IPS DF 4.7 (cell line): Measurements from ENCODE around the gene CRLF1.

Experiments
- DNase-seq: peaks from one replicate; pipeline ENCODE4 v3.0.0-alpha.2; 2013; ENCODE audit warnings: low spot score; ENCODE audit errors: extremely low read depth

CRLF1 gene

DNA sequence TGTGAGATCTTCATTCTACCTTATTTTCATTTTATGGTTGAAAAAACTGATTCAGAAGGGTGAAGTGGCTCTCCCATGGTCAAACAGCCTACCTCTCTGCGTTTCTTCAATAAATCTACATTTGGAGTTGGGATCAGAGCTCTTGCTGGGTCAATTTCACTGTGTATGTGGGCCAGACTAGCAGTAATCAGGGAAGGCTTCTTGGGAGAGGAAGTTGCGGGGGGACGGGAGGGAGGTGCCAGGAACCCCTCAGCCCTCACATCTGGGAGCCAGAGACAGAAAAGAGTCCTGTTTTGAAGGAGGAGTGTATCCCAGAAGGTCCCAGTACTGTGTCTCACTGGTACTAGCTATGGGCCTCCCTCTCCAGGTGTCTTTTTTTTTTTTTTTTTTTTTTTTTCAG is 48.0 kb downstream of the CRLF1 start:
- no peak for DNase-seq

DNA sequence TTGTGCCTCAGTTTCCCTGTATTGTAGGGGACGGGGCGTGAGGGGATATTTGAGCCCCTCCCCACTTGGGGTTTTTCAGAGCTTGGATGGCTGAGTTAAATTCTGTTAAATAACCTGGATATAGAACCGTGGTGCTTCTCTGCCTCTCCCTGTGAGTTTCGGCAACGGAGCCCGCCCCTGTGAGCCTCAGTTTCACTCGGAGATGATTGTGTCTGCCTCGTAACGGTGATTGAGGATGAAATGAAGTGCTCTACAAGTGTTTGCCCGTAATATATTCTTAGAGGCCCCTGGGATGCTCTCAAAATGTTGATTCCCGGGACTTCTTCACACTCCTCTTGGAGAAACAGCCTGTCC is 48.4 kb downstream of the CRLF1 start:
- no peak for DNase-seq

DNA sequence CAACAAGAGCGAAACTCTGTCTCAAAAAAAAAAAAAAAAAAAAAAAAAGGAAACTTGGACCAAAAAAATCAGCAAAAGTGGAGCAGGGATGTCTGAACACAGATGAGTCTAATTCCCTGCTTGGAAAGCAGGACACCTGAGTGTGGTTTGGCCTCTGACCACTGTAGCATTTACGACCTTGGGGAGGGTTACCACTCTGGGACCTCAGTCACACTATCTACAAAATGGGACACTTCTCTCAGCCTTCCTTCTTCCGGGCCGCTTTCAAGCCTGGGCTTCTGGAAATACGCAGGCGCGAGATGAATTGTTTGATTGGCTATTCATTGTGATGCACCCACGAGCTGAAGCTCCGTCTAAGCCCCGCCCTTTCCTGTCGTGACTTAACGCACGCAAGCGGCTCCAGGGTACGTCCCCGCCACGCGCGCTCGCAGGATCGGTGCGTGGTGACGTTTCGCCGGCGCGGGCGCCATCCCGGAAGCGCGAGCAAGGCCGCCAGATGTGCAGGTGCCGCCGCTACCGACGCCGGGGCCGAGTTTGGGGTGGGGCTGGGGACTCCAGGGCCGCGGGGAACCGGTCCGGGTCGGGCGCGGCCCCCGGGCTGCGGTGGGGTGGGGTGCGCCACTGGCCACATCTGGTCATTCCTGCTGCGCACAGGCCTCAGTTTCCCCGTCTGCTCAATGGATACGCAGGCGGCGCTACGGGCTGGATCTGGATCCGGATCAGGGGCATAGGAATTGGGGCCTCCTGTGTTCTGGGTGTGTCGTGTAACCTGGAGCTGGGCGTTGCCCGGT is 49.0 kb downstream of the CRLF1 start, which contains the start of gene KXD1:
Gene KXD1 (plus strand): TSS at position 460 of the 791 bp plus-strand sequence. CDS start 4,187 bp downstream, outside the sequence.
- DNase-seq: peak; percentile 89

DNA sequence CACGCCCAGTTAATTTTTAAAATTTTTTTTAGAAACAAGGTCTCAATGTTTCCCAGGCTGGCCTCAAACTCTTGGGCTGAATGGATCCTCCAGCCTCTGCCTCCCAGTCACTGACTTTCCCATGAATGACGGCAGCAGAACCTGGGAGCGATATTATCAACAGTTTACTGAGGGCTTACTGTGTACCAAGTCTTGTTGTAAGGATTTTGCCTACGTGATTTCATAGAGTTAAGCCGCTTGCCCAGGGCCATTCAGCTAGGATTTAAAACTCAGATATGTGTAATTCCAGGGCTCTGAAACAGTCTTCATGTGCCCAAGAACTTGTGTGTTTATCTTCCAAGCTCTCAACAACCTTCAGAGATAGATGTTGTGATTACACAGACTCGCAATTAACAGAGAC is 55.0 kb downstream of the CRLF1 start:
- DNase-seq: no peak

DNA sequence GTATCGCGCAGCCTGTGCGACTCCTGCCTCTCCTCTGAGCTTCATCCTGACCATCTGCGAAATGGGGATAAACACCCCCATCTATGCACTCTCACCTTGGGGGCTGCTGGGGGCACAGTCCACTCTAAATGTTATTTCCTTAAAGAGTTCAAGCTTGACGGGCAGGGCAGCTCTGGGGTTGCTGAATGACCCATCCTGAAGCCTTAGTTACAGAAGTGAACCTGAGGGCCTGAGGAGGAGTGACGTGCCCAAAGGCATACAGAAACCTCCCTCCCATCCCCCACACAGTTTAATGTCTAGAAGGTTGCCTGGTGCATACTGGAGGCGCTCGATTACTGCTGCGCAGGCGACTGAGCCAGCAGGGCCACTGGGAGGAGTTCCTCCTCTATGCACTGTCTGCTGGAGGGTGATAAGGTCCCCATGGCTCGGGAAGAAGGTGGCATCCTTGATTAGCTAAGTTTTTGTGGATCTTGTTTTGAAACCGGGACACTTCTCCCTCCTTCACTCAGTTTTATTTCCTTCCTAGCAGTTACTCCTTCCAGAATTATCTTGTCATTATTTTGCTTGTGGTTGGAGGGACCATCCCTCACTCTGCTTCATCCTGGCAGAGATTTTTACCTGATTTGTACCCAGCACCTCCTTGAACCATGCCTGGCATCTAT is 62.7 kb downstream of the CRLF1 start:
- DNase-seq: no peak
